ENCODE results near the gene SERF2.

Gene SERF2

DNA sequence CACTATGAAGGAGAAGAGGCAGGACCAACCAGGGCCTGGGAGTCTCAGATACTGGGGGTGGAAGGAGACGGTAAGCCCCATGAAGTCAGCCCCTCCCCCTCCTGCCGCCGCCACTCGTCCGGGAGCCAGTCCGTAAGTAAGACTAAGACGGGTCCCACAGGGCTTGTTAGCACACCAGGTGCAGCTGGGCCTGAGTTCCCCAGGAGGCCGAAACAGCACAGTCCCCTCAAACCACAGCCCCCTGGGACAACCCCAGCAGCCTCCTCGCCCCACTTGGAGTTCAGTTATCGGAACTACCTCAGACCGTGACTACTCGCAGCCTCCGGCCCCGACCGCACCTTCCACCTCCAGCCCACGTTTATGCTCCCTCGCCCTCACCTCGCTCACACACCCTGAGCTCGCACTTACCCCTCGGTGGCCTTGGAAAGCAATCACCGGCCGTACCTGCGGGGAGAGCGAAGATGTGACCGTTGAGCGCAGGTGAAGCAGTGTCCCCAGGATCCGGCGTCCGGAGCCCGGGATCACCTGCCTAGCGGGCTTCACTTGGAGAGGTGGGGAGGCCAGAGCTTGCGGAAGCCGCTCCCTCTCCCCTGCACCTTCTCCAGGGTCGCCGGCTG is 15.9 kb upstream of the SERF2 start:
- Mint-ChIP-seq H3K4me3 (peak overlapping the region; percentile 97 to 99), H3K27ac (peak overlapping the region; percentile 99), H3K27me3 (no peaks in the 10 kb centered on the region), H3K9me3 (no peaks in the 10 kb centered on the region), H3K4me1 (peaks cover 23 to 57% of the 10 kb centered on the region in 2 donors), H3K36me3 (peaks cover 37 to 48% of the 10 kb centered on the region in 2 donors)
- DNase-seq (peak; percentile 93), ATAC-seq (replicated peaks) (peak; percentile 78 to 79)

DNA sequence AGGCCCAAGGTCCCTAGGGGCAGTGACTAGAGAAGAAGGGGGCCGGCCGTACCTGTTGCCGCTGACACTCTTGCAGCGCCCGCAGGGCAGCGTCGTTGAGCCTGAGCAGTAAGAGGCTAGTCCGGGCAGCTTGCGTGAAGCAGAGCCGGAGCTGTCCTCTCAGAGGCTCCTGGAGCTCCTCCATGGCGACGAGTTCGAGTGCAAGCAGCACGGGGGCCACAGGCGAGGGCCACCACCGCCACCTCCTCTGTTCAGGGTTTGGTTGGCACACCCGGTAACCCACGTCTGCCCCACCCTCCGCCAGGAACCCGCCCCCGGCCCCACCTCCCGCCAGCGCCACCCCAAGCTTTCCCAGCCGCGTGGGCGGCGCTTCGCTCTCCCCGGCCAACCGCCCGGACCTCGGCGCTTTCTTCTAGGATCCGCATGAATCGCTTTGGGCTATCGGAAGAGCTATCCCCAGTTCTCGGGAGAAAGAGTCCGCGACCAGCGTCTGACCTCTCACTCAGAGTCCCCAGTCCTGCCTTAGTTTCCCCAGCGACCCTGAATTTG is 15.3 kb upstream of the SERF2 start, which contains the start of gene ELL3:
TSS of gene ELL3 (minus strand) at position 249 of the 549 bp plus-strand sequence. CDS start at position 184, 65 bp downstream.
- Mint-ChIP-seq H3K36me3 (peaks cover 34 to 45% of the 10 kb centered on the region in 2 donors), H3K4me1 (peaks cover 22 to 57% of the 10 kb centered on the region in 2 donors), H3K27me3 (no peaks in the 10 kb centered on the region), H3K27ac (peak within 1 kb of the TSS; percentile 99), H3K9me3 (no peaks in the 10 kb centered on the region), H3K4me3 (peak within 1 kb of the TSS; percentile 97 to 99)
- peak; percentile 65 to 76 for ATAC-seq (replicated peaks)
- peak; percentile 79 for DNase-seq

GRCh38 chr15:43777267-43777914 is 14.7 kb upstream of the SERF2 start:
- H3K9me3 Mint-ChIP-seq = no peaks in the 10 kb centered on the region

DNA sequence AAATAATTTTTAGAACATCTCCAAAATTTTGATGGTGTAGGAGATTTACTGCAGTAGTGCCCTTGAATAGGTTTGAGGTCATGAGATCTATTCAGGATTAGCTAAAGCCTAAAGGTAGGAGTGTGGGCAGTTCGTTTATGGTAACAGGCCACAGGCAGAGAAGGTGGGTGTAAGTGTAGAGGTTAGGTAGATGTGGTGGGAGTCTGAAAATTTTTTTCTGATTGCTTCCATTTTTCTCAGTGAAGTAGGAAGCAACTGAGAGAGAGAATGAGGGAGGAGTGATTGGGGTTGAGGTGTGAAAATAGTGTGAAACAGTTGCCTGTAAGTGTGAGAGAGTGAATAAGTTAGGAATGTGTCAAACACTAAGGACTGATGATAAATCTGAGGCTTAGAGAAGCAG is 13.1 kb upstream of the SERF2 start:
- Mint-ChIP-seq H3K36me3 (peaks cover 19 to 33% of the 10 kb centered on the region in 2 donors), H3K4me3 (no peak overlapping the region)

More at GRCh38 chr15:43777267-43777914, 14.7 kb upstream of the SERF2 start:
- Mint-ChIP-seq H3K4me1 (peaks cover 21 to 57% of the 10 kb centered on the region in 2 donors), H3K27me3 (no peaks in the 10 kb centered on the region), H3K4me3 (peak overlapping the region; percentile 97 to 99), H3K36me3 (peaks cover 32 to 43% of the 10 kb centered on the region in 2 donors), H3K27ac (peak overlapping the region; percentile 99)
- DNase-seq = peak; percentile 92
- peak; percentile 72 to 77 for ATAC-seq (replicated peaks)

GRCh38 chr15:43789409-43789808 is 2.7 kb upstream of the SERF2 start:
- DNase-seq (peak; percentile 13), ATAC-seq (replicated peaks) (peak; percentile 28 to 31)
- H3K4me3 Mint-ChIP-seq = peak overlapping the region; percentile 31 to 37
- H3K4me1 Mint-ChIP-seq = peaks cover 16 to 49% of the 10 kb centered on the region in 2 donors
- no peaks in the 10 kb centered on the region for H3K9me3 Mint-ChIP-seq
- H3K27ac Mint-ChIP-seq = peak overlapping the region; percentile 83
- H3K36me3 Mint-ChIP-seq = peaks cover 18 to 22% of the 10 kb centered on the region in 2 donors
- no peaks in the 10 kb centered on the region for H3K27me3 Mint-ChIP-seq

More for the DNA sequence above, 13.1 kb upstream of the SERF2 start:
- DNase-seq (no peak), ATAC-seq (replicated peaks) (no peak)
- Mint-ChIP-seq H3K4me1 (peaks cover 21 to 50% of the 10 kb centered on the region in 2 donors), H3K9me3 (no peaks in the 10 kb centered on the region), H3K27ac (no peak overlapping the region), H3K27me3 (no peaks in the 10 kb centered on the region)

DNA sequence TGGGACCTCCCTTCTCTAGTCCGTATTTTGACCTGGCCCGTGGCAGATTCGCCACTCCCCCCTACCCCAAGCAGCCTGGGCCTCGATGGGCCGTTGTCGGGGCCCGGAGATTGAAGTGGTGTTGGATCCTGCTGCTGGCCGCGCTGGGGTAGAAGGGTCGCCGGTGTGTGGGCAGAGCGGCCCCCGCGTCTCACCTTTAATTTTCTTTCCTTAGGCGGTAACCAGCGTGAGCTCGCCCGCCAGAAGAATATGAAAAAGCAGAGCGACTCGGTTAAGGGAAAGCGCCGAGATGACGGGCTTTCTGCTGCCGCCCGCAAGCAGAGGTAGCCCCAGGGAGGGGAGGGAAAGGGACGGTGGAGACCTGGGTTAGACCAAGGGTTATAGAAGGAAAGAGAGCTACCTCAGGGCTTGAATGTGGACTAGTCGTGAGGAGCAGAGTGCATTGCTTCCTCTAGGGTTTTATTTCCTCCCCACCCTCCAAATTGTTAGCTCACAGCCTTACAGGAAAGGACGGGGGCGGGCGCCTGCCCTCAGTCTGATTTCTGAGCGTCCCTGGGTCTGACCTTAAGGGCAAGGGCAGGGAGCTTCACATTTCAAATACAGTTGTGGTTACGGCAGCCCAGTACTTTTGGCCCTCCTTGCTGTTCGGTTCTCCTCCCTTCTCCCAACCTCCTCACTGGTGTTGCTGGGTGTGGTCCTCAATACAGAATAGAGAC is 799 bp downstream of the SERF2 start:
- DNase-seq = peak; percentile 19
- Mint-ChIP-seq H3K36me3 (peaks cover 33 to 50% of the 10 kb centered on the region in 2 donors), H3K9me3 (no peaks in the 10 kb centered on the region), H3K27me3 (no peaks in the 10 kb centered on the region), H3K4me1 (peaks cover 29 to 65% of the 10 kb centered on the region in 2 donors), H3K4me3 (peak overlapping the region; percentile 98 to 99), H3K27ac (peak overlapping the region; percentile 100)
- no peak for ATAC-seq (replicated peaks)

DNA sequence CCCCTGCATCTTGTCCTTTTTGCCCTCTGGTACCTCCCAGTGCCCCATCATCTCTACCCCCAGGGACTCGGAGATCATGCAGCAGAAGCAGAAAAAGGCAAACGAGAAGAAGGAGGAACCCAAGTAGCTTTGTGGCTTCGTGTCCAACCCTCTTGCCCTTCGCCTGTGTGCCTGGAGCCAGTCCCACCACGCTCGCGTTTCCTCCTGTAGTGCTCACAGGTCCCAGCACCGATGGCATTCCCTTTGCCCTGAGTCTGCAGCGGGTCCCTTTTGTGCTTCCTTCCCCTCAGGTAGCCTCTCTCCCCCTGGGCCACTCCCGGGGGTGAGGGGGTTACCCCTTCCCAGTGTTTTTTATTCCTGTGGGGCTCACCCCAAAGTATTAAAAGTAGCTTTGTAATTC is 1.5 kb downstream of the SERF2 start:
- no peak for ATAC-seq (replicated peaks)
- DNase-seq = no peak
- Mint-ChIP-seq H3K4me3 (peak overlapping the region; percentile 98 to 99), H3K27ac (peak overlapping the region; percentile 100), H3K36me3 (peaks cover 37 to 56% of the 10 kb centered on the region in 2 donors), H3K9me3 (no peaks in the 10 kb centered on the region), H3K4me1 (peaks cover 33 to 68% of the 10 kb centered on the region in 2 donors), H3K27me3 (no peaks in the 10 kb centered on the region)

GRCh38 chr15:43794269-43795037 is 2.3 kb downstream of the SERF2 start:
- H3K9me3 Mint-ChIP-seq = peaks cover 0 to 1% of the 10 kb centered on the region in 2 donors
- peaks cover 44 to 64% of the 10 kb centered on the region in 2 donors for H3K36me3 Mint-ChIP-seq
- DNase-seq (no peak), ATAC-seq (replicated peaks) (no peak)
- H3K4me1 Mint-ChIP-seq = peaks cover 37 to 68% of the 10 kb centered on the region in 2 donors
- peak overlapping the region; percentile 78 for H3K27ac Mint-ChIP-seq
- H3K27me3 Mint-ChIP-seq = no peaks in the 10 kb centered on the region
- peak overlapping the region; percentile 42 to 67 for H3K4me3 Mint-ChIP-seq

GRCh38 chr15:43795197-43795596 is 3.1 kb downstream of the SERF2 start:
- Mint-ChIP-seq H3K4me3 (no peak overlapping the region), H3K4me1 (peaks cover 42 to 71% of the 10 kb centered on the region in 2 donors), H3K9me3 (peaks cover 0 to 1% of the 10 kb centered on the region in 2 donors), H3K27me3 (no peaks in the 10 kb centered on the region), H3K36me3 (peaks cover 52 to 72% of the 10 kb centered on the region in 2 donors), H3K27ac (no peak overlapping the region)
- no peak for ATAC-seq (replicated peaks)
- no peak for DNase-seq

GRCh38 chr15:43795997-43796396 is 3.9 kb downstream of the SERF2 start:
- Mint-ChIP-seq H3K36me3 (peaks cover 57 to 79% of the 10 kb centered on the region in 2 donors), H3K27ac (no peak overlapping the region), H3K4me3 (no peak overlapping the region), H3K9me3 (peaks cover 0 to 1% of the 10 kb centered on the region in 2 donors), H3K4me1 (peaks cover 45 to 69% of the 10 kb centered on the region in 2 donors), H3K27me3 (no peaks in the 10 kb centered on the region)
- DNase-seq (no peak), ATAC-seq (replicated peaks) (no peak)

- Mint-ChIP-seq H3K27me3 (no peaks in the 10 kb centered on the region), H3K4me3 (no peak overlapping the region), H3K36me3 (peaks cover 62 to 85% of the 10 kb centered on the region in 2 donors), H3K4me1 (peaks cover 43 to 69% of the 10 kb centered on the region in 2 donors), H3K9me3 (peaks cover 0 to 1% of the 10 kb centered on the region in 2 donors), H3K27ac (peak overlapping the region; percentile 53)
- DNase-seq (no peak), ATAC-seq (replicated peaks) (no peak)
Observed at GRCh38 chr15:43796566-43796965, 4.4 kb downstream of the SERF2 start.

DNA sequence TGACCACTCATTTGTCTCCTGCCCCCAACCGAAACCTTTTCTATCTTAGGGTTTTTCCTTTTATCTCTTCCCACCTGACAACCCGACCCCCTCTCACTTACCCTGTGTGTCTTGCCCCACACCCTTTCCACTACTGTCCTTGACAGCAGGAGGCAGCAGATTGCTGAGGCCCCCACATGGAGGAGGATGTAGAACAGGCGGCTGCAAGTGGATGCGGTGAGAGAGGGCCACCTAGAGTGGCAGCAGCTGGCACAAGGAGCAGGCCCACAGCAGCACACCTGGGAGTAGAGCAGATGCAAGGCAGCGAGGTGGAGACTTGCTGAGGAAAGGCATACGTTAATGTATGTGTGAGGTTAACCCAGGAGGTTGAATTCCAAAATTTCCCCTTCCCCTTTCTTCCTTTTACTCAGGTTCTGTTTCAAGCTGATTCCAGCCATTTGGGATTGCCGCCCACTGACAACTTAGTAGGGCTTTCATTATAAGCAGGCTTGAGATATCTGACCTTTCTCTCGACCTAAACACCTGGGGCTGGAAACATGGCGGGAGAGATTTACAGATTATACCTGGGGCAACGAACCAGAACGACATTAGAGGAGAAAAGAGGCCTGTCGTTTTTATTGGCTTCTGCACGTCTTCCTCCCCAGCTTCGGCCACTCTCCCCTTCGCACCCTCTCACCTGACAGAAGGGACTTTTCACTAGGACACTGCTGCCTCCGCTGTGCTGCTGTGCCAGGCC is 7.3 kb downstream of the SERF2 start:
- peak in 1 of 2 donors; percentile 5 for ATAC-seq (replicated peaks)
- H3K36me3 Mint-ChIP-seq = peaks cover 51 to 70% of the 10 kb centered on the region in 2 donors
- H3K4me3 Mint-ChIP-seq = peak overlapping the region; percentile 62 to 94
- H3K27me3 Mint-ChIP-seq = no peaks in the 10 kb centered on the region
- DNase-seq = no peak
- H3K9me3 Mint-ChIP-seq = peaks cover 0 to 1% of the 10 kb centered on the region in 2 donors
- H3K27ac Mint-ChIP-seq = peak overlapping the region; percentile 98
- H3K4me1 Mint-ChIP-seq = peaks cover 36 to 58% of the 10 kb centered on the region in 2 donors

- Mint-ChIP-seq H3K4me3 (peak within 1 kb of the TSS; percentile 94 to 97), H3K9me3 (peaks cover 0 to 1% of the 10 kb centered on the region in 2 donors), H3K36me3 (peaks cover 47 to 65% of the 10 kb centered on the region in 2 donors), H3K27ac (peak within 1 kb of the TSS; percentile 98), H3K4me1 (peaks cover 31 to 53% of the 10 kb centered on the region in 2 donors), H3K27me3 (no peaks in the 10 kb centered on the region)
- no peak for DNase-seq
- ATAC-seq (replicated peaks) = no peak
Observed at GRCh38 chr15:43799945-43800285, 7.8 kb downstream of the SERF2 start, which contains the start of gene SERINC4. Gene SERINC4 (minus strand): TSS chr15:43800220. CDS start chr15:43799986, 234 bp downstream.
